Amniotic epithelial cell (primary cell): Measurements from ENCODE around the gene IL23R.
"Not testable (repeated sequence)": the region's sequence is repeated elsewhere in the genome, so short reads cannot be mapped to it uniquely, and the experiment has no call there.

Experiments used
- DNase-seq: peaks from one replicate; pipeline ENCODE4 v3.0.0-alpha.2; 2010; ENCODE audit warnings: low read depth

IL23R gene

GRCh38 chr1:67192902-67193301 lies 26.6 kb downstream of the IL23R start:
- DNase-seq: no peak

- no peak for DNase-seq
Measured at GRCh38 chr1:67193704-67194103, 27.4 kb downstream of the IL23R start.

- DNase-seq: no peak
Measured at GRCh38 chr1:67194209-67194863, 28.1 kb downstream of the IL23R start.

DNA sequence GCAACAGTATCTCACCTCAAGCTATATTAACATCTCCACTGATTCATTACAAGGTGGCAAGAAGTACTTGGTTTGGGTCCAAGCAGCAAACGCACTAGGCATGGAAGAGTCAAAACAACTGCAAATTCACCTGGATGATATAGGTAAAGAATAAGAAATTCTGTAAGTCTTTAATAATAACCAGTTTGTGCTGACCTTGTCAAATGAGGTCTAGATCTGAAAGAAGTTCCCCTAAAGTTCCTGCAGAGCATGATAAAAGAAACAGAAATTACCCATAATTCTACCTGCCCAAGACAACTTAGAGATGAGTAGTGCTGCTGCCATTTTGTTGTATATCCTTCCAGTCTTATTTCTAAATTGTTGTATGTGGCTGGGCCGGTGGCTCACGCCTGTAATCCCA lies 34.5 kb downstream of the IL23R start:
- DNase-seq: no peak

DNA sequence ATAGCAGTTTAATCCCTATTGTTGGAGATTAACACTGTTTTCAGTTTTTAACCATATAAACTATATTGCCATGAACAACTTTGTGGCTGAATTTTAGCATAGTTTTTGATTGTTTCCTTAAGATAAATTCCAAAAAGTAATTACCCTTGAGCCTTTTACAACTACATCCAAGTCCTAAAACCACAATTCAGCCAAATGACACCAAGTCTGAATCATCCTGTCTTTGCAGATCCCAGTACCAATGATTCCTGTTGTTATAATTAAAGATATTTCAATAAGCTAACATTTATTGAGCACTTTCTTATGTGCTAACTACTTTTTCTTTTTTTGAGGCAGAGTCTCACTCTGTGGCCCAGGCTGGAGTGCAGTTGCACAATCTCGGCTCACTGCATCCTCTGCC lies 35.6 kb downstream of the IL23R start:
- DNase-seq: no peak

DNA sequence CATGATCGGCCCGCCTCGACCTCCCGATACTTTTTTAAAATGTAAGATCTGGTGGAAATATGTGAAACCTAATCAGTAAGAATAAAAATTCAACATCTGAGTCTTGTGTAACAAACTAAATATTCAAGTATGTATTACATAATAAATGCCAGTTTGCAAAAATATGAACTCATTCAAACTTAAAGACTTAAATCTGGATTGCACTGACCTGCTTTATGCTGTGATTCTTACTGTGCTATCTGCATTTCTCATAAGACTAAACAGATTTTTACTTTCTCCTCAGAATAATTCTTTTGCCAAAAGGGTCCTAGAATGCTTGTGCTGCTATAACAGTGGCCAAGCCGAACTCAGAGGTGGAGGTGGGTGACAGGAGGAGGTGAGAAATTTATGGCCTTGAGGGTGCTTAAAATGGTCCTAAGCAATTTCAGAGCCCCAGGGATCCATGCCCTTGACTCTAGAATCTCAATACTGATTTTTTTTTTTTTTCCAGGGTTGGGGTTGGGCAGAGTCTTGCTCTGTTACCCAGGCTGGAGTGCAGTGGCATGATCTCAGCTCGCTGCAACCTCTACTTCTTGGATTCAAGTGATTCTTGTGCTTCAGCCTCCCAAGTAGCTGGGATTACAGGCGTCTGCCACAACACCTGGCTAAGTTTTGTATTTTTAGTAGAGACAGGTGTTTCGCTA lies 38.2 kb downstream of the IL23R start:
- DNase-seq: no peak

GRCh38 chr1:67207398-67207797 lies 41.1 kb downstream of the IL23R start:
- not testable (repeated sequence) for DNase-seq

GRCh38 chr1:67208217-67208616 lies 42.0 kb downstream of the IL23R start:
- no peak for DNase-seq

DNA sequence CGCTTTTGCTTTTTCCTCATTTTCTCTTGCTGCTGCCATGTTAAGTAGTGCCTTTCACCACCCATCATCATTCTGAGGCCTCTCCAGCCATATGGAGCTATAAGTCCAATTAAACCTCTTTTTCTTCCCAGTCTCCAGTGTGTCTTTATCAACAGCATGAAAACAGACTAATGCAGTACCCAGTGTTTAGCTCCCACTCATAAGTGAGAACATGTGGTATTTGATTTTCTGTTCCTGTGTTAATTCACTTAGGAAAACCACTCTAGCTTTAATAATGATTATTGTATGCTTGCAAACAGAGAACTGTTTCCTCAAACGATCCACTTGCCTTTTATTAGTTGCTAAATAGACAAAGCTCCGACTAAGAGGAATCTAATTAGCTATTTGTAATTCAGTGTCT lies 43.3 kb downstream of the IL23R start:
- DNase-seq: no peak

GRCh38 chr1:67211589-67212563 lies 45.6 kb downstream of the IL23R start:
- DNase-seq: peak; percentile 19

DNA sequence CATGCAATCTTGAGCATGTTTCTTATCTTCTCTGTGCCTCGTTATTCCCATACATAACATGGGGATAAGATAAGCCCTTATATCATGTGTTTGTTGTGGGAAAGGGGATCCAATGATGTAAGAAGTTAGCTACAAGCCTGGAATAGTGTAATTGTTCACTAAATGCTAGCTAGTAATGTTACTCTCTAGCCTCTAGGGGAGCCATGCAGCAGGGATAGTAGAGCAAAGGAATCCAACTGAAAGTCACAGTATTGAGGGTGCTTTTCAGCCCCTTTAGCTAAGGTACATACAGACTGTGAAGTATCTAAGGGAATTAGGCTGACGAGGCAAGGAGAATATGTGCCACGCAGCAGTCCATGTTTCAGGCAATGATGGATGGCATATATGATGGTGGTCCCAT lies 46.9 kb downstream of the IL23R start:
- peak; percentile 27 for DNase-seq

- DNase-seq: no peak
Measured at GRCh38 chr1:67213948-67214347, 47.7 kb downstream of the IL23R start.

- peak; percentile 23 for DNase-seq
Measured at GRCh38 chr1:67214420-67215174, 48.3 kb downstream of the IL23R start.

- DNase-seq: no peak
Measured at GRCh38 chr1:67216401-67216800, 50.1 kb downstream of the IL23R start.

DNA sequence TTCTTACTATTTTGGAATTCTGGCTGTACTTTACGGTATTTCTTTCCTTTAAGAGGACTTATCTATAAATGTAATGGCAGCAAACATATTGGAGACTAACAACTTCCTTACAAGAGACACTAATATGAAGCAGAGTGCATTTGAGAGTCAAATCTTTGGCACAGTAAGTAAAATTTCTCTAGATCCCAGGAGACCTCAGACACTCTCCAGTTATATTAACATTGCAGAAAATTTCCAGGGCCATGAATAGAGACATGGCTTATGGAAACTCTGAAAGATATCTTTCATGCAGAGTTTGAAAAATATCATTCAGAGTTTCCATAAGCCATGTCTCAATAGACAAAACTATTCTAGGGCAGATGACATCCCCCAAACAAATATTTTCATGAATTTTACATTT lies 51.2 kb downstream of the IL23R start:
- no peak for DNase-seq

DNA sequence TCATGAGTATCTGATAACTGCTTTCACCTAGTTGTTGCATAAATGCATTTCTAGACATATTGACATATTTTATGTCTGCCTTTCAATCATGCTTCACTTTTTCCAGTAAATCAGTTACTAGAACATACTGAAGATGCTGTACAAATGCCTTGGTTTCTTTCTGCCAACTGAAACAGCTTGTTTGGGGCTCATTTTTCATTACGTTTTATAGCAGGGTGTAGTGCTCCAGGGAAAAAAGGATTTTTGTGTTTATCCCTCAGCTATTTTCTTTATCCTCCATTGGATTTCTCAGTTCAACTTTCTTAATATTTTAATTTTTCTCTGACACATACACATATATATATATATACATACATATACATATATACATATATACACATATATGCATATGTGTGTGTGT lies 51.7 kb downstream of the IL23R start:
- DNase-seq: no peak

GRCh38 chr1:67224856-67225255 lies 58.6 kb downstream of the IL23R start:
- DNase-seq: no peak

GRCh38 chr1:67226688-67227087 lies 60.4 kb downstream of the IL23R start:
- DNase-seq: no peak

GRCh38 chr1:67227196-67227595 lies 60.9 kb downstream of the IL23R start:
- DNase-seq: peak; percentile 3

DNA sequence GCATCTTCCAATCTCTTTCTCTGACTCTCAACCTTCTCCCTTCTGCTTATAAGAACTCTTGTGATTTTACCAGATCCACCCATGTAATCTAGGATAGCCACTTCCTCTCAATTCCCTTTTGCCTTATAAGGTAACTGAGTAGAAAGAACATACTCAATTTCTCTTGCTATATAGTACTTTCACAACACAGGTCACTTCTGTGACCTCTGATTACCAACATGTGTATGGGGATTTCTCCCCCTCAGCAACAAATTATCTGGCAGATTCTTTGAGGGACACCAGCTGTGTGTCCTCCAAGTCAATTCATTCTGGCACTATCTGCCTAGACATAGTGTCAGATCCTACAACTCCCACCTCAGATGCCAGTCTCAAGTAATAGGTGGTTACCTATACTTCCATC lies 62.5 kb downstream of the IL23R start:
- no peak for DNase-seq

DNA sequence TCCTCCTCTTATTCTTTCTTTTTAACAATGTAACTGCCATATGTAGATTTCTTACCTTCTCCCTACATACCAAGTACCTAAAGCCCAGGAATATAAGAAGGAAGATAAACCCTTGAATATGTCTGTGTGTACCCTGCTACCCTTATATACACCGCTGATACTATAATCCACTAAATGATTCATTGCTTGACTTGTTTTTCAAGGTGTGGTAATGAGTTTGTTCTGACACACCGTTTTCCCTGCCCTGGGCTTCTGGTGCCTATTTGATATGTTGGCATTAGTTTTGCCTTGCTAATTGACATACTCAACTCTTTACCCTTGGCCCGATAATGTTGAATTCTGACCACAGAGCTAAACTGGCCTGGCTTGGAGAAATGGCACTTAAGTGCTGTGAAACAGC lies 64.3 kb downstream of the IL23R start:
- DNase-seq: no peak

DNA sequence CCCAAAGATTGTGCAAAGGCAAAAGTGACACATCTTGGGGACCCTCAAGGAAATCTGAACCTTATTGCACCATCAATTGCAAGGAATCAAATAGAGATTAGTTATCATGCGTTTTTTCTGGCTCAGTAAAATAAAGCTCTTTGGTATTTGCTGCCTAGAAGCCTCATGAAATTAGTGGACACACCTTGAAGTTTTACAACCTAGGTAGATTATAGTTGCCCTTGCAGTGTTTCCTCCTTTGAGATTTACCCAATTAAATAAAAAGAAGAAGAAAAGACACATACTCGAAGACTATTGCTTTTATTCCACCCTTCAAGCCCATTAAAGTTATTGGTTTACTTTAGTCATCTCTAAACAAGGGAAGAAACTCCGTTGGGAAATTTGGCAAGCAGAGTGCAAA lies 70.0 kb downstream of the IL23R start:
- no peak for DNase-seq
